Measurements from ENCODE around the gene CYTH4. TPM values are rescaled to one million over a fixed set of nuclear protein-coding genes. Genes with fewer than 3 reads are reported as not detected.

The CYTH4 gene
- total RNA-seq, 4 donors from 2014 or later: 5.1 to 27.3 (median 9.4) TPM

GRCh38 chr22:37308385-37309200 is 26.3 kb downstream of the CYTH4 start:
- peaks cover 19 to 50% (median 32%) of the 10 kb centered on the region in 4 donors for H3K4me1 ChIP-seq
- H3K36me3 ChIP-seq: no peaks in the 10 kb centered on the region
- H3K9me3 ChIP-seq: no peaks in the 10 kb centered on the region
- intact Hi-C loops (cut with DNase I): no loop called here
- TF ChIP-seq, protein P1, sequence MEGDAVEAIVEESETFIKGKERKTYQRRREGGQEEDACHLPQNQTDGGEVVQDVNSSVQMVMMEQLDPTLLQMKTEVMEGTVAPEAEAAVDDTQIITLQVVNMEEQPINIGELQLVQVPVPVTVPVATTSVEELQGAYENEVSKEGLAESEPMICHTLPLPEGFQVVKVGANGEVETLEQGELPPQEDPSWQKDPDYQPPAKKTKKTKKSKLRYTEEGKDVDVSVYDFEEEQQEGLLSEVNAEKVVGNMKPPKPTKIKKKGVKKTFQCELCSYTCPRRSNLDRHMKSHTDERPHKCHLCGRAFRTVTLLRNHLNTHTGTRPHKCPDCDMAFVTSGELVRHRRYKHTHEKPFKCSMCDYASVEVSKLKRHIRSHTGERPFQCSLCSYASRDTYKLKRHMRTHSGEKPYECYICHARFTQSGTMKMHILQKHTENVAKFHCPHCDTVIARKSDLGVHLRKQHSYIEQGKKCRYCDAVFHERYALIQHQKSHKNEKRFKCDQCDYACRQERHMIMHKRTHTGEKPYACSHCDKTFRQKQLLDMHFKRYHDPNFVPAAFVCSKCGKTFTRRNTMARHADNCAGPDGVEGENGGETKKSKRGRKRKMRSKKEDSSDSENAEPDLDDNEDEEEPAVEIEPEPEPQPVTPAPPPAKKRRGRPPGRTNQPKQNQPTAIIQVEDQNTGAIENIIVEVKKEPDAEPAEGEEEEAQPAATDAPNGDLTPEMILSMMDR (IDR thresholded peaks at IDR 0.05): no peak
- TF ChIP-seq POLR2A (IDR thresholded peaks at IDR 0.05; ENCODE audit: low read depth) (no peak), POLR2AphosphoS5 (IDR thresholded peaks at IDR 0.05) (no peak), EP300 (IDR thresholded peaks at IDR 0.05) (no peak)
- H3K4me3 ChIP-seq: no peak overlapping the region
- 92% methylated on average over 17 of the region's 18 CpGs for WGBS
- H3K27ac ChIP-seq (replicated peaks in 1 of 4): no peak overlapping the region
- H3K27me3 ChIP-seq: peaks cover 0 to 36% (median 0%) of the 10 kb centered on the region in 4 donors
- DNase-seq (ENCODE audit: extremely low spot score): no peak

DNA sequence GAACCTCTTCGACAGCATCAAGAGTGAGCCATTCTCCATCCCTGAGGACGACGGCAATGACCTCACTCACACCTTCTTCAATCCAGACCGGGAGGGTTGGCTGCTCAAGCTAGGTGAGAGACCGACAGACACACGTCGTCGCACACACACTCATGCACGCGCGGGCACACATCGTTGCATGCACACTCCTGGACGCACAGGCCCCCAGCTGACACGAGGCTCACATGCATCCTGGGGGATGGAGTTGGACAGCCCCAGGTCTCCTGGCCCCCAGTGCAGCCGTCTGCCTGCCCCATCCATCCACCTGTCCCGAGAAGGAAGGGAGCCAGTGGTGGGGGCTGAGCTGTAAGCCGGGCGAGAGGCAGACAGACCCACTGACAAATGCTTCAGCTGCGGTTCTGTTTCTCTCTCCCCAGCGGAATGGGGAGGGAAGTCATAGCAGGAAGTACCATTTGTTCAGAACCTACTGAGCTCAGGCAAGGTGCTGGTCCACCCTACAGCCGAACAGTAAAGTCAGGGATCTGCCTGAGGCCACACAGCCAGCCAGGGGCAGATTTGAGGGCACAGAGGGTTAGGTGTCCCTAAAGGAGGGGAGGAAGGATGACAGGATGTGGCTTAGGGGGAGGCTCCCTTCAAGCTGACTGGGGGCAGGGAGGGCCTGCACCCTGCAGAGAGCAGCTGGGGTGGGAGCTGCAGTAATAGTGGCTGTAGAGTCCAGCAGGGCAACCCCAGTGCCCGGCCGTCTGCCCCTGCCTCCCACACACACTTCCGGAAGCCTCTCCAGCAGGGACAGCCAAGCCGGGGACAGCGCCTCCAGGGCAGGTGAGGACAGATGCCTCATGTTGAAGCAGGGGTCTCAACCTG is 27.1 kb downstream of the CYTH4 start:
- Histone ChIP-seq H3K4me1 (peaks cover 19 to 50% (median 35%) of the 10 kb centered on the region in 4 donors), H3K36me3 (no peaks in the 10 kb centered on the region), H3K27me3 (peaks cover 0 to 43% (median 0%) of the 10 kb centered on the region in 4 donors), H3K4me3 (no peak overlapping the region), H3K9me3 (no peaks in the 10 kb centered on the region), H3K27ac (replicated peaks in 1 of 4) (no peak overlapping the region)
- no peak for DNase-seq (ENCODE audit: extremely low spot score)
- WGBS: 72% methylated on average over 23 of the region's 26 CpGs
- TF ChIP-seq, protein P1 (IDR thresholded peaks at IDR 0.05): no peak
- TF ChIP-seq POLR2A (IDR thresholded peaks at IDR 0.05; ENCODE audit: low read depth) (no peak), EP300 (IDR thresholded peaks at IDR 0.05) (no peak), POLR2AphosphoS5 (IDR thresholded peaks at IDR 0.05) (no peak)
- intact Hi-C loops (cut with DNase I): loop anchor here (10.0 kb wide), 2 partner anchors 145 to 255 kb away; partner anchors contain the start of gene CDC42EP1

DNA sequence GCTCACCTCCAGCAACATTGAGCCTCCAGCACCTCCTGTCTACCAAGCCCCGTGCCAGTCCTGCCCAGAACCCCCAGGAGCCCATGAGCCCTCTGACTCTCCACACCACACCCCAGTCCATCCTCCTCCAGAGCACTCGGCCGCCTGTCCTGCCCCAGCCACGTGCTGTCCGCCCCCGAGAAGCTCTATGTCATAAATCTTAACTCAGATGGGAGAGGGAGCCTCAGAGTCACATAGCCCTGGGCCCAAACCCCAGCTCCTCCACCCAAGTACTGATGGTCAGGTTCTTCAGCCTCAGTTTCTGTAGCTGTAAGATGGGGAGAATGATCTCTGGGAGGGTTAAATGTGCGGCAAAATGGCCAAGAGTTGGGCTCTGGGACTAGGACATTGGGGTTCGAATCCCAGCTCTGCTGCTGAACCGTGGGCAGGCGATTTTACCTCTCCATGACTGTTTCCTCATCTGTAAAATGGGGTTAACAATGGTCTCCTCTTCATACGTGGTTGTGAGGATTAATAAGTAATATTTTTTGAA is 27.8 kb downstream of the CYTH4 start:
- no peak overlapping the region for H3K4me3 ChIP-seq
- intact Hi-C loops (cut with DNase I): loop anchor here (10.0 kb wide), 2 partner anchors 145 to 255 kb away; partner anchors contain the start of gene CDC42EP1
- H3K27ac ChIP-seq (replicated peaks in 1 of 4): no peak overlapping the region
- WGBS: 66% methylated on average over 5 of the region's 11 CpGs
- peaks cover 0 to 50% (median 0%) of the 10 kb centered on the region in 4 donors for H3K27me3 ChIP-seq
- no peak for DNase-seq (ENCODE audit: extremely low spot score)
- TF ChIP-seq, protein P1 (IDR thresholded peaks at IDR 0.05): no peak
- TF ChIP-seq EP300 (IDR thresholded peaks at IDR 0.05) (no peak), POLR2AphosphoS5 (IDR thresholded peaks at IDR 0.05) (no peak), POLR2A (IDR thresholded peaks at IDR 0.05; ENCODE audit: low read depth) (no peak)
- H3K36me3 ChIP-seq: no peaks in the 10 kb centered on the region
- H3K4me1 ChIP-seq: peaks cover 19 to 50% (median 37%) of the 10 kb centered on the region in 4 donors
- no peaks in the 10 kb centered on the region for H3K9me3 ChIP-seq

DNA sequence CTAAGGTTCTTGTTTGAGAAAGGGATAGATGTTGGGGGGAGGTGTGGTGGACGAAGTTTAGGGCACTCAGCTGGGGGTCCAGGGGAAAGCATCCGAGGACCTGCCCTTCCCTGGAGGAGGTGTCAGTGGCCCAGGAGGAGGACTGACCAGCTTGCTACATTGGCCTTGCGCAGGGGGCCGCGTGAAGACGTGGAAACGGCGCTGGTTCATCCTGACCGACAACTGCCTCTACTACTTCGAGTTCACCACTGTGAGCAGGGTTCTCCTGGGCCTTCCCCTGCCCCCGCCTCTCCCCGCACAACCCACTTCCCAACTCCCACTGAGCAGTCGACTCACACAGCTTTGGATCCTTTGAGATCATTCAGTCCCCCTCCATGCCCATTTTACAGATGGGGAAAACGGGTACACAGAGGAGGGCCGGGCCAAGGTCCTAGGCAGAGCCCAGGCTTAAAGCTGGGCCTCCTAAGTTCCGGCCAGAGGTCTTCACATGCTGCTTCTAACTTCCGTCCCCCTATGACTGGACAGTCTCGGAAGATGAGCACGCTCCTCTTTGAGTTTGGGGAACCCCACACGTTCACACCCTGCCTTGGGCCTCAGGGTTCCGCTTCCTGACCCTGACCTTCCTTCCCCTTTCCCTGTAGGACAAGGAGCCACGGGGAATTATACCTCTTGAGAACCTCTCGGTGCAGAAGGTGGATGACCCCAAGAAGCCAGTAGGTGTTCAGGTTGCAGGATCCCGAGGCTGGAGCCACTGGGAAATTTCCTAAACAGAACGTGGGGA is 28.7 kb downstream of the CYTH4 start:
- Histone ChIP-seq H3K4me3 (no peak overlapping the region), H3K36me3 (no peaks in the 10 kb centered on the region), H3K27me3 (peaks cover 0 to 58% (median 0%) of the 10 kb centered on the region in 4 donors), H3K4me1 (peaks cover 19 to 50% (median 37%) of the 10 kb centered on the region in 4 donors), H3K27ac (replicated peaks in 1 of 4) (no peak overlapping the region), H3K9me3 (no peaks in the 10 kb centered on the region)
- intact Hi-C loops (cut with DNase I): loop anchor here (10.0 kb wide), 2 partner anchors 144 to 254 kb away; partner anchors contain the start of gene CDC42EP1
- DNase-seq (ENCODE audit: extremely low spot score): no peak
- no peak for TF ChIP-seq POLR2AphosphoS5 (IDR thresholded peaks at IDR 0.05)
- no peak for TF ChIP-seq EP300 (IDR thresholded peaks at IDR 0.05)
- WGBS: 84% methylated on average over 17 of the region's 25 CpGs
